Mesendoderm (in vitro differentiated cells): ENCODE results near the gene C16orf46.

Experiments
- DNase-seq: peaks from one replicate; pipeline ENCODE4 v3.0.0; 2013
- H2AK5ac ChIP-seq: 2 replicates; pipeline ENCODE4 v1.6.1; 2013; ENCODE audit warnings: low read length, inconsistent platforms
- H2BK120ac ChIP-seq: 2 replicates; pipeline ENCODE4 v1.6.1; 2013; ENCODE audit warnings: low read depth, mild to moderate bottlenecking, low read length, moderate library complexity, mixed read lengths
- H2BK15ac ChIP-seq: replicated peaks from 2 replicates; pipeline ENCODE4 v1.6.1; 2013; ENCODE audit warnings: low read depth, mild to moderate bottlenecking, moderate library complexity
- H2BK5ac ChIP-seq: 2 replicates; pipeline ENCODE4 v1.6.1; 2013; ENCODE audit warnings: low read length, inconsistent platforms
- H3K18ac ChIP-seq: 2 replicates; pipeline ENCODE4 v1.6.1; 2013; ENCODE audit warnings: mild to moderate bottlenecking, low read length, mixed read lengths
- H3K23ac ChIP-seq: one replicate; pipeline ENCODE4 v1.6.1; 2013; ENCODE audit warnings: low read length
- H3K27ac ChIP-seq: 2 replicates; pipeline ENCODE4 v1.5.1; 2013; ENCODE audit warnings: low read depth, mild to moderate bottlenecking, inconsistent platforms, low read length, moderate library complexity
- H3K27me3 ChIP-seq: 2 replicates; pipeline ENCODE4 v1.6.1; 2013; ENCODE audit warnings: low read length, control low read depth, mild to moderate bottlenecking, inconsistent platforms; ENCODE audit not compliant: insufficient read depth, poor library complexity
- H3K36me3 ChIP-seq: 2 replicates; pipeline ENCODE4 v1.6.1; 2013; ENCODE audit warnings: low read length, inconsistent platforms; ENCODE audit not compliant: control insufficient read depth, insufficient read depth
- H3K4ac ChIP-seq: one replicate; pipeline ENCODE4 v1.6.1; 2013; ENCODE audit warnings: low read depth, mild to moderate bottlenecking, low read length, moderate library complexity
- H3K4me1 ChIP-seq: 2 replicates; pipeline ENCODE4 v1.6.1; 2013; ENCODE audit warnings: low read depth, low read length, inconsistent platforms; ENCODE audit not compliant: control insufficient read depth
- H3K4me2 ChIP-seq: 2 replicates; pipeline ENCODE4 v1.6.1; 2013; ENCODE audit warnings: low read length
- H3K4me3 ChIP-seq: 2 replicates; pipeline ENCODE4 v1.5.1; 2013; ENCODE audit warnings: mild to moderate bottlenecking, low read length
- H3K56ac ChIP-seq: one replicate; pipeline ENCODE4 v1.6.1; 2013; ENCODE audit warnings: low read length
- H3K79me1 ChIP-seq: 2 replicates; pipeline ENCODE4 v1.6.1; 2013; ENCODE audit warnings: low read length, inconsistent platforms
- H3K79me2 ChIP-seq: 2 replicates; pipeline ENCODE4 v1.6.1; 2013; ENCODE audit warnings: mild to moderate bottlenecking, low read length; ENCODE audit not compliant: control insufficient read depth, insufficient read depth
- H3K9ac ChIP-seq: 2 replicates; pipeline ENCODE4 v1.6.1; 2013; ENCODE audit warnings: low read length, inconsistent platforms
- H4K5ac ChIP-seq: one replicate; pipeline ENCODE4 v1.6.1; 2013; ENCODE audit warnings: low read length
- H4K8ac ChIP-seq: one replicate; pipeline ENCODE4 v1.6.1; 2013; ENCODE audit warnings: low read depth, mild to moderate bottlenecking, control low read depth, low read length, moderate library complexity
- WGBS: extraction: QIAGEN DNeasy Blood & Tissue Kit; methylation state at CpG from one replicate; pipeline ENCODE4 v1.1.7; 2013; ENCODE audit warnings: low lambda C conversion rate, missing lambda C conversion rate; ENCODE audit not compliant: insufficient coverage; ENCODE audit errors: extremely low coverage; 5-methylcytosine and 5-hydroxymethylcytosine counted together

Gene C16orf46

DNA sequence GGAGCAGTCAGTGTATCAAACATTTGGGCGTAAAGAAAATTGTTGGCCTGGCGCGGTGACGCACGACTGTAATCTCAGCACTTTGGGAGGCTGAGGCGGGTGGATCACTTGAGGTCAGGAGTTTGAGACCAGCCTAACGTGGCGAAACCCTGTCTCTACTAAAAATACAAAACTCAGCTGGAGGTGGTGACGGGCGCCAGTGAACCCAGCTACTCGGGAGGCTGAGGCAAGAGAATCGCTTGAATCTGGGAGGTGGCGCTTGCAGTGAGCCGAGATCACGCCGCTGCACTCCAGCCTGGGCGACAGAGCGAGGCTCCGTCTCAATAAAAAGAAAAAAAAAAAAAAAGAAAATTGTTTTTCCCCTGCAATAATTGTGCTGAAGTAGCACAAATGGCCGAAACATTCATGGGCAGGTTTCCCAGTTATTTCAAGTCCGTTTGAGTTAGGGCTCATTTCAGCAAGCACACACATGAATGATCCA lies 17.8 kb upstream of the C16orf46 start:
- Histone ChIP-seq H2BK120ac (no peak overlapping the region), H3K4me1 (no peaks in the 10 kb centered on the region), H2AK5ac (no peak overlapping the region), H3K23ac (no peak overlapping the region), H4K5ac (no peak overlapping the region), H3K27ac (no peak overlapping the region), H3K27me3 (no peaks in the 10 kb centered on the region), H3K56ac (peak overlapping the region; percentile 76), H3K18ac (no peak overlapping the region), H3K4me2 (peak overlapping the region; percentile 67), H2BK5ac (no peak overlapping the region), H3K9ac (peak overlapping the region; percentile 73), H4K8ac (no peak overlapping the region), H3K4ac (no peak overlapping the region), H3K79me1 (peaks cover 4% of the 10 kb centered on the region), H3K4me3 (peak overlapping the region; percentile 45), H3K79me2 (peaks cover 15% of the 10 kb centered on the region), H2BK15ac (no peak overlapping the region), H3K36me3 (no peaks in the 10 kb centered on the region)
- WGBS, result no CpG with 5 or more reads among the region's 21 CpGs
- no peak for DNase-seq

DNA sequence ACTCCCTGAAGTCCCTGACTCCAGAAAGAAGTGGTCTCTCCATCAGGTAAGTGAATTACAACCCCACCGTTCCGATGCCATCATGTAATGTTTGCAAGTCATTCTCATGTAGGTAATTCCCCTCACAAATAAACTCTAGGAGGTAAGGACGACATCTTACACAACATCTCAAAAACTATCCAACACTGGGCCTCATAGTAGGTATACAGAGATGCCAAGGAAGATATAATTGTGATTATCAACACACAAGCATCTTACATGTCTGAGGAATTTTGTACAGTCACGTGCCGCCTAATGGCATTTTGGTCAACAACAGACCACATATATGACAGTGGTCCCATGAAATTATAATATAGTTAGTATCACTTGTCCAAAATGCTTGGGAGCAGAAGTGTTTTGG lies 11.8 kb upstream of the C16orf46 start:
- Histone ChIP-seq H2AK5ac (no peak overlapping the region), H3K27me3 (no peaks in the 10 kb centered on the region)

DNA sequence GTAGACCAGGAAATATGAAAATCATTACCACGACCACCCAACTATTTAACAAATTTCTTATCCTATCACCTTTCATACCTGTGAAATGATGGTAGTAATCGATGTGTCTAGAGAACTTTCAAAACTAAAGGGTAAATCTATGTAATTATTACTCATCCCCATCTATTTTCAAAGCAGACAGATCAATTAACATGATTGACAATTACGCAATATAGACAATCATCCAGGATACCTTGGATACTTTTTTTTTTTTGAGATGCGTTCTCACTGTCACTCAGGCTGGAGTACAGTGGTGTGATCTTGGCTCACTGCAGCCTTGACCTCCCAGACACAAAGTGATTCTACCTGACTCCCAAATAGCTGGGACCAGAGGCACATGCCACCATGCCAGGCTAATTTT lies 4.0 kb upstream of the C16orf46 start:
- Histone ChIP-seq H2BK5ac (no peak overlapping the region), H3K79me2 (no peaks in the 10 kb centered on the region), H3K9ac (no peak overlapping the region), H4K5ac (no peak overlapping the region), H3K18ac (no peak overlapping the region), H3K56ac (no peak overlapping the region), H3K4me2 (no peak overlapping the region), H4K8ac (no peak overlapping the region), H3K27me3 (no peaks in the 10 kb centered on the region), H3K4me1 (no peaks in the 10 kb centered on the region), H3K36me3 (no peaks in the 10 kb centered on the region), H2BK15ac (no peak overlapping the region), H3K4me3 (no peak overlapping the region), H3K27ac (no peak overlapping the region), H3K79me1 (no peaks in the 10 kb centered on the region), H2AK5ac (no peak overlapping the region), H3K23ac (no peak overlapping the region), H2BK120ac (no peak overlapping the region), H3K4ac (no peak overlapping the region)
- WGBS, result no CpG with 5 or more reads among the region's 4 CpGs
- no peak for DNase-seq

More for the DNA sequence above, 11.8 kb upstream of the C16orf46 start:
- Histone ChIP-seq H3K4me3 (no peak overlapping the region), H3K4me2 (no peak overlapping the region), H3K56ac (no peak overlapping the region), H3K9ac (no peak overlapping the region), H3K4ac (no peak overlapping the region), H2BK15ac (no peak overlapping the region), H3K79me2 (peaks cover 21% of the 10 kb centered on the region), H3K18ac (no peak overlapping the region), H3K79me1 (peaks cover 12% of the 10 kb centered on the region), H2BK5ac (no peak overlapping the region), H3K27ac (no peak overlapping the region), H4K5ac (no peak overlapping the region), H3K36me3 (peaks cover 2% of the 10 kb centered on the region), H2BK120ac (no peak overlapping the region), H4K8ac (no peak overlapping the region), H3K4me1 (no peaks in the 10 kb centered on the region), H3K23ac (no peak overlapping the region)
- no peak for DNase-seq
- no CpG with 5 or more reads among the region's 5 CpGs for WGBS

DNA sequence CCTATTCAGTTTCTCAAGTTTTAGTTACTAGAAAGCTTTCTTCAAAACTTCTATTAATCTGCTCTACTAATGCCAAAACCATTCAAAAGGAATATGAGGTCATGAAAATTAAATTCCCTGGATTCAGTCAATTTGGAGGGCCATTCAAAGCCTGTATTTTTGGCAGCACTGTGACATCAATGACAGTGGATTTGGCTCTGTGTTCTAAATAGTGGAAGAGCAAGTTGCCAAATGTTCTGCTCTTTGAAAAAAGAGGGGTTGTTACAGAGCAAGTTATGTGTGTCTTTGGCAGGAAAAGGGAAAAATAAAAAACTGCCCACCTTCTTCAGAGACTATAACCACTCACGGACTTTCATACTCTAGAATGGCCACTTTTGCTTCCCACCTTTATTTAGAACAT lies 3.2 kb upstream of the C16orf46 start:
- Histone ChIP-seq H3K27ac (no peak overlapping the region), H3K9ac (no peak overlapping the region), H3K4ac (no peak overlapping the region), H2BK5ac (no peak overlapping the region), H3K36me3 (no peaks in the 10 kb centered on the region), H2BK15ac (no peak overlapping the region), H4K8ac (no peak overlapping the region), H3K4me3 (no peak overlapping the region), H2BK120ac (no peak overlapping the region), H3K18ac (no peak overlapping the region), H3K4me2 (no peak overlapping the region), H2AK5ac (no peak overlapping the region), H3K23ac (no peak overlapping the region), H3K79me1 (no peaks in the 10 kb centered on the region), H3K79me2 (no peaks in the 10 kb centered on the region), H3K27me3 (no peaks in the 10 kb centered on the region), H4K5ac (no peak overlapping the region), H3K4me1 (no peaks in the 10 kb centered on the region), H3K56ac (no peak overlapping the region)
- no CpG with 5 or more reads among the region's 1 CpG for WGBS
- DNase-seq, result no peak

DNA sequence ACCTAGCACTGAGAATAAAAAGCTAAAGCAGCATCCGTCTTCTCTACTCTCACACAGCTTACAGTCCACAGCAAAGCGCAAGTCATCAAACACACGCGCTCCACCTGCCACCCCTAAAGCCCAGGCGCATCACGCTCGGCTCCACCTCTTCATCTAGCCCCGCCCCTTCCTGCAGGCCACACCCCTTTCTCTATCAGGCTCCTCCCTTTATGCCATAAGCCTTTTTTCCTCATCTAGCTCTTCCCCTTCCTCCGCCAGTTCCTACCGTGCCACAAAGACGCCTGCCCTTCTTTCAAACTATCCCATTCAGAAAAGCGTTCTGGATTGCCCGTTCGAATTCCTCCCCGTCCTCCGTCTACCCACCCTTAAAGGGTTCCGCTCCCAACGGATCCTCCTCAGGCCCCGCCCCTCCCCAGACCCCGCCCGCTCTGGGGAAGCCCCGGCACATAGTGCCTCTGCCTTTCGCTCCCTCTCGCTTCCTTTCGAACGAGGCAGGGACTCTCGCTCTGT lies 417 bp downstream of the C16orf46 start:
- Histone ChIP-seq H3K56ac (peak overlapping the region; percentile 87), H3K27me3 (no peaks in the 10 kb centered on the region), H2BK120ac (no peak overlapping the region), H3K79me1 (no peaks in the 10 kb centered on the region), H3K27ac (no peak overlapping the region), H2AK5ac (no peak overlapping the region), H3K4ac (no peak overlapping the region), H4K5ac (no peak overlapping the region), H4K8ac (no peak overlapping the region), H3K79me2 (no peaks in the 10 kb centered on the region), H3K9ac (peak overlapping the region; percentile 71), H3K4me1 (no peaks in the 10 kb centered on the region), H3K4me3 (peak overlapping the region; percentile 89), H2BK15ac (no peak overlapping the region), H3K18ac (no peak overlapping the region), H3K36me3 (no peaks in the 10 kb centered on the region), H3K4me2 (peak overlapping the region; percentile 57), H2BK5ac (peak overlapping the region; percentile 62), H3K23ac (no peak overlapping the region)
- no peak for DNase-seq
- no CpG with 5 or more reads among the region's 27 CpGs for WGBS
